Endodermal cell (in vitro differentiated cells): ENCODE data around the gene SORCS1. TPM values are rescaled to one million over a fixed set of nuclear protein-coding genes. Genes with fewer than 3 reads are reported as not detected.

Experiments used
- DNase-seq: peaks from one replicate; pipeline ENCODE4 v3.0.0-alpha.2; 2017
- H3K27ac ChIP-seq: 2 replicates; pipeline ENCODE4 v1.5.1; 2013; ENCODE audit warnings: mild to moderate bottlenecking, low read depth, low read length, moderate library complexity
- H3K27me3 ChIP-seq: 2 replicates; pipeline ENCODE4 v1.6.1; 2013; ENCODE audit warnings: mild to moderate bottlenecking, low read length, moderate library complexity; ENCODE audit not compliant: insufficient read depth, control insufficient read depth, poor library complexity, severe bottlenecking
- H3K36me3 ChIP-seq: 2 replicates; pipeline ENCODE4 v1.7.0; 2013; ENCODE audit warnings: mild to moderate bottlenecking, low read length, moderate library complexity; ENCODE audit not compliant: control insufficient read depth, insufficient read depth
- H3K4me1 ChIP-seq: one replicate; pipeline ENCODE4 v1.7.0; 2013; ENCODE audit warnings: low read length; ENCODE audit not compliant: control insufficient read depth, insufficient read depth
- H3K4me3 ChIP-seq: 2 replicates; pipeline ENCODE4 v1.5.1; 2013; ENCODE audit warnings: mild to moderate bottlenecking, low read length, moderate library complexity
- H3K9ac ChIP-seq: 2 replicates; pipeline ENCODE4 v1.6.1; 2013; ENCODE audit warnings: mild to moderate bottlenecking, low read length, moderate library complexity; ENCODE audit not compliant: poor library complexity, severe bottlenecking; ENCODE audit errors: extremely low read depth
- H3K9me3 ChIP-seq: 2 replicates; pipeline ENCODE4 v1.6.1; 2013; ENCODE audit warnings: mild to moderate bottlenecking, low read length, moderate library complexity; ENCODE audit not compliant: control insufficient read depth
- H3K27ac Mint-ChIP-seq: 2 replicates; pipeline ENCODE4 v1.8.0; 2020; ENCODE audit warnings: mixed read lengths
- H3K27me3 Mint-ChIP-seq: 2 replicates; pipeline ENCODE4 v1.8.0; 2021; ENCODE audit warnings: mild to moderate bottlenecking, mixed read lengths; ENCODE audit not compliant: insufficient read depth
- H3K36me3 Mint-ChIP-seq: 2 replicates; pipeline ENCODE4 v1.8.0; 2020; ENCODE audit warnings: low read depth, mixed read lengths
- H3K4me1 Mint-ChIP-seq: 2 replicates; pipeline ENCODE4 v1.8.0; 2020; ENCODE audit warnings: mixed read lengths
- H3K4me3 Mint-ChIP-seq: 2 replicates; pipeline ENCODE4 v1.8.0; 2020; ENCODE audit warnings: mild to moderate bottlenecking, moderate library complexity, mixed read lengths
- H3K9me3 Mint-ChIP-seq: 2 replicates; pipeline ENCODE4 v1.8.0; 2020; ENCODE audit warnings: mild to moderate bottlenecking, mixed read lengths
- whole genome bisulfite sequencing, 2 experiments: methylation state at CpG; one replicate each; pipeline versions ENCODE4 v1.1.5 to v1.1.7; 2013; ENCODE audit warnings: missing lambda C conversion rate in 2 of 2, mixed read lengths in 1 of 2; ENCODE audit not compliant: insufficient coverage in 1 of 2, insufficient read length in 1 of 2; 5-methylcytosine and 5-hydroxymethylcytosine counted together
- total RNA-seq, 2 donors: library from RNA; stranded (reverse); fragmentation: NEBNext Ultra II Directional in 1 of 2; extraction: Animal tissue kit (Norgen Biotek cat#: 25700) in 1 of 2; gene quantifications; 2 replicates in 1 of 2; 3 replicates in 1 of 2; pipeline ENCODE4 v1.2.1, GENCODE V29; 2021
- TF ChIP-seq, protein P1 (sequence below): fragments of 200-600 bp; sonication (generic); conservative IDR thresholded peaks from 2 replicates; pipeline ENCODE4 v1.5.0; 2021; ENCODE audit warnings: antibody characterized with exemption, mild to moderate bottlenecking

SORCS1 gene
- total RNA-seq, 2 donors from 2014 or later = 57.4 to 79.6 TPM

GRCh38 chr10:106682175-106682574 lies 482.3 kb downstream of the SORCS1 start:
- Mint-ChIP-seq H3K4me3 (no peak overlapping the region), H3K27me3 (no peaks in the 10 kb centered on the region), H3K4me1 (no peaks in the 10 kb centered on the region), H3K9me3 (no peaks in the 10 kb centered on the region), H3K36me3 (peaks cover 9% of the 10 kb centered on the region), H3K27ac (no peak overlapping the region)
- Histone ChIP-seq H3K27me3 (no peaks in the 10 kb centered on the region), H3K4me1 (no peaks in the 10 kb centered on the region), H3K27ac (no peak overlapping the region), H3K9ac (no peak overlapping the region), H3K4me3 (no peak overlapping the region), H3K9me3 (no peaks in the 10 kb centered on the region), H3K36me3 (peaks cover 44% of the 10 kb centered on the region)
- no peak for DNase-seq
- TF ChIP-seq, protein P1, sequence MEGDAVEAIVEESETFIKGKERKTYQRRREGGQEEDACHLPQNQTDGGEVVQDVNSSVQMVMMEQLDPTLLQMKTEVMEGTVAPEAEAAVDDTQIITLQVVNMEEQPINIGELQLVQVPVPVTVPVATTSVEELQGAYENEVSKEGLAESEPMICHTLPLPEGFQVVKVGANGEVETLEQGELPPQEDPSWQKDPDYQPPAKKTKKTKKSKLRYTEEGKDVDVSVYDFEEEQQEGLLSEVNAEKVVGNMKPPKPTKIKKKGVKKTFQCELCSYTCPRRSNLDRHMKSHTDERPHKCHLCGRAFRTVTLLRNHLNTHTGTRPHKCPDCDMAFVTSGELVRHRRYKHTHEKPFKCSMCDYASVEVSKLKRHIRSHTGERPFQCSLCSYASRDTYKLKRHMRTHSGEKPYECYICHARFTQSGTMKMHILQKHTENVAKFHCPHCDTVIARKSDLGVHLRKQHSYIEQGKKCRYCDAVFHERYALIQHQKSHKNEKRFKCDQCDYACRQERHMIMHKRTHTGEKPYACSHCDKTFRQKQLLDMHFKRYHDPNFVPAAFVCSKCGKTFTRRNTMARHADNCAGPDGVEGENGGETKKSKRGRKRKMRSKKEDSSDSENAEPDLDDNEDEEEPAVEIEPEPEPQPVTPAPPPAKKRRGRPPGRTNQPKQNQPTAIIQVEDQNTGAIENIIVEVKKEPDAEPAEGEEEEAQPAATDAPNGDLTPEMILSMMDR = no peak

GRCh38 chr10:106680061-106680460 lies 484.4 kb downstream of the SORCS1 start:
- H3K9ac ChIP-seq = no peak overlapping the region
- H3K36me3 Mint-ChIP-seq = peaks cover 28% of the 10 kb centered on the region
- no peaks in the 10 kb centered on the region for H3K4me1 ChIP-seq
- H3K9me3 Mint-ChIP-seq = peaks cover 5% of the 10 kb centered on the region
- H3K4me1 Mint-ChIP-seq = no peaks in the 10 kb centered on the region
- no peak overlapping the region for H3K4me3 Mint-ChIP-seq
- H3K4me3 ChIP-seq = no peak overlapping the region
- no peaks in the 10 kb centered on the region for H3K27me3 ChIP-seq
- H3K36me3 ChIP-seq = peaks cover 46% of the 10 kb centered on the region
- H3K9me3 ChIP-seq = no peaks in the 10 kb centered on the region
- no peak overlapping the region for H3K27ac ChIP-seq
- WGBS, 2 experiments = 77 to 89% methylated on average over 1 of the region's 2 CpGs
- DNase-seq = no peak
- H3K27ac Mint-ChIP-seq = no peak overlapping the region
- TF ChIP-seq, protein P1 = no peak
- no peaks in the 10 kb centered on the region for H3K27me3 Mint-ChIP-seq

DNA sequence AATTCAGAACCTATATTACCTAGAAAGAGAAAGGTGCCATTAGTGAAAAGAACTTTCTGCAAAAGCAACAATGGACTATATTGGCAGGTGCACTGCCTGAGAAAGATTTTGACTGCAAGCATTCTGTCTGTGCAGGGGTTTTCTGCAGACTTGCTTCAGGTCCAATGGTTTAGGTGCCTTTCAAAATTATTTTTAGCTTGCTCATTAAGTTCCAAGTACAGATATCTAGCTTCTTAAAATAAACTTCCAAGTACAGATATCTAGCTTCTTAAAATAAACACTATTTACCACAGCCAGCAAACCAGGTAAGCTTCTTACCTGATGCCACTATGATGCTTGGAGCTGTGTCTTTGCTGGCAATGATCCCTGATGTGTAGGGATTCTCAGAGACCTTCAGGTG lies 485.2 kb downstream of the SORCS1 start:
- no peak overlapping the region for H3K4me3 ChIP-seq
- no peaks in the 10 kb centered on the region for H3K9me3 ChIP-seq
- TF ChIP-seq, protein P1 = no peak
- H3K9ac ChIP-seq = no peak overlapping the region
- H3K27me3 ChIP-seq = no peaks in the 10 kb centered on the region
- Mint-ChIP-seq H3K4me1 (no peaks in the 10 kb centered on the region), H3K9me3 (peaks cover 5% of the 10 kb centered on the region), H3K27ac (no peak overlapping the region), H3K27me3 (no peaks in the 10 kb centered on the region), H3K4me3 (no peak overlapping the region), H3K36me3 (peaks cover 35% of the 10 kb centered on the region)
- DNase-seq = no peak
- no peak overlapping the region for H3K27ac ChIP-seq
- H3K36me3 ChIP-seq = peaks cover 53% of the 10 kb centered on the region
- no peaks in the 10 kb centered on the region for H3K4me1 ChIP-seq
